K562 (cell line): ENCODE data around the gene PIK3CB. TPM values are rescaled to one million over a fixed set of nuclear protein-coding genes. Genes with fewer than 3 reads are reported as not detected.

ENCODE experiments used
- ARHGAP35 ChIP-seq: fragments of 450-650 bp; IDR thresholded peaks from 2 replicates; pipeline ENCODE4 v1.6.1; 2018; ENCODE audit not compliant: partially characterized antibody
- BCL6 ChIP-seq: fragments of 250-450 bp; sonication (Bioruptor Pico); IDR thresholded peaks from 2 replicates; pipeline ENCODE4 v1.4.0; 2020
- C11orf30 ChIP-seq: fragments of 450-650 bp; IDR thresholded peaks from 2 replicates; pipeline ENCODE4 v1.6.1; 2016; ENCODE audit warnings: low read depth, mild to moderate bottlenecking
- CAMTA2 ChIP-seq: fragments of 250-450 bp; sonication (Bioruptor Pico); conservative IDR thresholded peaks from 2 replicates; pipeline ENCODE4 v1.5.1; 2022
- CBX8 ChIP-seq: fragments of 200-600 bp; sonication (generic); IDR thresholded peaks from 2 replicates; pipeline ENCODE4 v1.6.1; 2012; ENCODE audit warnings: borderline replicate concordance, mixed run types, low read depth, mild to moderate bottlenecking, moderate library complexity, mixed read lengths, low read length, control low read depth, inconsistent platforms; ENCODE audit not compliant: poor library complexity, severe bottlenecking; ENCODE audit errors: extremely low read depth
- E2F5 ChIP-seq: sonication (generic); formaldehyde crosslinking; IDR thresholded peaks from 2 replicates; pipeline ENCODE4 v1.8.0; 2022; ENCODE audit warnings: mild to moderate bottlenecking, missing genetic modification reagents
- ELK1 ChIP-seq: sonication (generic); formaldehyde crosslinking; IDR thresholded peaks from 2 replicates; pipeline ENCODE4 v1.8.1; 2022; ENCODE audit warnings: missing genetic modification reagents
- FOS ChIP-seq: IDR thresholded peaks from 3 replicates; pipeline ENCODE4 v1.6.1; 2011; ENCODE audit not compliant: insufficient read length; ENCODE audit errors: extremely low read depth
- GTF2E2 ChIP-seq: fragments of 200-800 bp; sonication (Bioruptor generic); IDR thresholded peaks from 2 replicates; pipeline ENCODE4 v1.6.1; 2016; ENCODE audit warnings: missing genetic modification characterization, missing compliant biosample characterization
- HNRNPLL ChIP-seq: fragments of 200-400 bp; formaldehyde crosslinking; IDR thresholded peaks from 2 replicates; pipeline ENCODE4 v1.6.1; 2017; ENCODE audit warnings: low read length, low read depth, mild to moderate bottlenecking; ENCODE audit not compliant: poor library complexity, severe bottlenecking
- ID3 ChIP-seq, 2 experiments: fragments of 250-450 bp in 1 of 2; fragments of 450-650 bp in 1 of 2; sonication (Bioruptor Pico) in 1 of 2; IDR thresholded peaks; 2 replicates each; pipeline versions ENCODE4 v1.6.1 to v1.8.0; 2016 to 2021; ENCODE audit warnings: mild to moderate bottlenecking in 2 of 2, moderate library complexity in 2 of 2, missing compliant biosample characterization in 1 of 2, missing genetic modification characterization in 1 of 2
- KLF13 ChIP-seq: fragments of 450-650 bp; IDR thresholded peaks from 2 replicates; pipeline ENCODE4 v1.6.1; 2016; ENCODE audit warnings: missing genetic modification characterization, low read depth, mild to moderate bottlenecking, missing compliant biosample characterization, moderate library complexity, borderline replicate concordance
- MEF2A ChIP-seq: IDR thresholded peaks from 2 replicates; pipeline ENCODE4 v1.6.1; 2011; ENCODE audit warnings: low read depth, mild to moderate bottlenecking, low read length, moderate library complexity; ENCODE audit not compliant: control insufficient read depth
- NBN ChIP-seq: fragments of 450-650 bp; IDR thresholded peaks from 2 replicates; pipeline ENCODE4 v1.6.1; 2016; ENCODE audit warnings: low read depth, mild to moderate bottlenecking
- NCOA2 ChIP-seq, 2 experiments: fragments of 450-650 bp; IDR thresholded peaks; 2 replicates each; pipeline ENCODE4 v1.6.1; 2018; ENCODE audit warnings: mild to moderate bottlenecking in 2 of 2, moderate library complexity in 1 of 2; ENCODE audit not compliant: partially characterized antibody in 2 of 2
- NR1H2 ChIP-seq: sonication (generic); formaldehyde crosslinking; IDR thresholded peaks from 2 replicates; pipeline ENCODE4 v1.4.0; 2020; ENCODE audit warnings: mild to moderate bottlenecking, missing genetic modification reagents
- PCBP1 ChIP-seq: fragments of 200-400 bp; formaldehyde crosslinking; IDR thresholded peaks from 2 replicates; pipeline ENCODE4 v1.6.1; 2018; ENCODE audit warnings: mild to moderate bottlenecking, low read depth, low read length; ENCODE audit not compliant: poor library complexity, severe bottlenecking
- POLR2A ChIP-seq: fragments of 450-650 bp; conservative IDR thresholded peaks from 2 replicates; pipeline ENCODE4 v1.6.1; 2016
- POLR3A ChIP-seq: IDR thresholded peaks from 2 replicates; pipeline ENCODE4 v1.6.1; 2011; ENCODE audit warnings: borderline replicate concordance, mild to moderate bottlenecking, moderate library complexity; ENCODE audit not compliant: insufficient read length, insufficient read depth; ENCODE audit errors: extremely low read depth
- PRPF4 ChIP-seq: fragments of 200-400 bp; formaldehyde crosslinking; IDR thresholded peaks from one replicate; pipeline ENCODE4 v1.6.1; 2017; ENCODE audit warnings: low read length, low read depth, mild to moderate bottlenecking; ENCODE audit not compliant: insufficient read depth, poor library complexity, severe bottlenecking
- RBFOX2 ChIP-seq: fragments of 200-400 bp; formaldehyde crosslinking; IDR thresholded peaks from 2 replicates; pipeline ENCODE4 v1.6.1; 2017; ENCODE audit warnings: low read depth, mild to moderate bottlenecking, low read length, moderate library complexity
- RFX7 ChIP-seq: fragments of 250-450 bp; sonication (Bioruptor Pico); IDR thresholded peaks from 2 replicates; pipeline ENCODE4 v1.5.1; 2021; ENCODE audit warnings: mild to moderate bottlenecking
- TRIM24 ChIP-seq, 2 experiments: fragments of 450-650 bp; IDR thresholded peaks; 2 replicates each; pipeline ENCODE4 v1.6.1; 2016
- ZFP30 ChIP-seq: fragments of 250-450 bp; sonication (Bioruptor Pico); IDR thresholded peaks from 2 replicates; pipeline ENCODE4 v1.8.0; 2022; ENCODE audit warnings: moderate library complexity, mild to moderate bottlenecking, inconsistent platforms, borderline replicate concordance
- ZNF121 ChIP-seq: sonication (generic); formaldehyde crosslinking; conservative IDR thresholded peaks from 2 replicates; pipeline ENCODE4 v1.8.0; 2022; ENCODE audit warnings: missing genetic modification reagents
- ZNF311 ChIP-seq: fragments of 250-450 bp; sonication (Bioruptor Pico); IDR thresholded peaks from 2 replicates; pipeline ENCODE4 v1.4.0; 2020; ENCODE audit warnings: mild to moderate bottlenecking, moderate library complexity
- ZNF511 ChIP-seq: sonication (generic); formaldehyde crosslinking; IDR thresholded peaks from 2 replicates; pipeline ENCODE4 v1.8.0; 2022; ENCODE audit warnings: mild to moderate bottlenecking, missing genetic modification reagents
- ZNF79 ChIP-seq: fragments of 250-450 bp; sonication (Bioruptor Pico); IDR thresholded peaks from 2 replicates; pipeline ENCODE4 v1.4.0; 2020; ENCODE audit warnings: low read depth, mild to moderate bottlenecking, moderate library complexity
- polyA plus RNA-seq, 8 experiments: library from polyadenylated mRNA; depleted of rRNA in 4 of 8; stranded (reverse) in 5 of 8; unstranded in 3 of 8; fragments of >200 nt; fragmentation: Nextera tagmentation in 2 of 8; fragmentation: Illumina TruSeq in 1 of 8; extraction: Ambion mirVana in 2 of 8; extraction: Trizol in 1 of 8; gene quantifications; 2 replicates each; pipeline versions ENCODE4 v1.2.1 to v1.2.3, GENCODE V29; 2011 to 2014; ENCODE audit warnings: inconsistent platforms in 1 of 8, missing spikeins in 1 of 8
- total RNA-seq, 7 experiments: library from RNA; depleted of rRNA in 6 of 7; stranded (reverse); fragments of >200 nt in 6 of 7; fragmentation: Illumina TruSeq in 2 of 7; extraction: Trizol in 2 of 7; gene quantifications; 2 replicates each; pipeline versions ENCODE4 v1.2.1 to v1.2.3, GENCODE V29; 2011 to 2021; ENCODE audit warnings: low replicate concordance in 1 of 7

Gene PIK3CB
- total and polyA plus RNA-seq, 9 of the 15 experiments (the other 6 are each of a cell fraction or from before 2014, with no cell fraction given) = 15.3 to 62.6 (median 28.3) TPM

GRCh38 chr3:138768125-138768524 lies 66.6 kb downstream of the PIK3CB start (continued):
- TF ChIP-seq ZFP30 (CRISPR knock-in tag) = no peak
- TF ChIP-seq PCBP1 = no peak
- no peak for TF ChIP-seq BCL6 (CRISPR knock-in tag)
- no peak for TF ChIP-seq CAMTA2 (CRISPR knock-in tag)
- no peak for TF ChIP-seq C11orf30
- no peak for TF ChIP-seq ZNF511 (CRISPR knock-in tag)
- no peak for TF ChIP-seq RBFOX2
- TF ChIP-seq NBN = peak; percentile 76; the same call in 1 of the 2 replicates
- peak; percentile 50; the same call in 1 of the 2 replicates for TF ChIP-seq E2F5 (CRISPR knock-in tag)
- TF ChIP-seq ID3 (CRISPR knock-in tag; IDR thresholded peaks at IDR 0.05) = no peak
- 0 out of 2 replicates have a peak, but pooled peaks have one; percentile 19 for TF ChIP-seq ID3 (tag; IDR thresholded peaks at IDR 0.05)
- TF ChIP-seq NR1H2 (CRISPR knock-in tag) = no peak
- no peak for TF ChIP-seq FOS
- peak; percentile 84 to 96 for TF ChIP-seq TRIM24 (IDR thresholded peaks at IDR 0.05)
- TF ChIP-seq CBX8 = no peak
- no peak for TF ChIP-seq POLR2A
- no peak for TF ChIP-seq ELK1 (CRISPR knock-in tag)
- TF ChIP-seq POLR3A = no peak
- TF ChIP-seq ZNF121 = no peak; the same call in 1 of the 2 replicates
- TF ChIP-seq GTF2E2 (tag) = no peak
- TF ChIP-seq PRPF4 = no peak
- no peak for TF ChIP-seq ZNF311 (CRISPR knock-in tag)
- no peak for TF ChIP-seq ZNF79
- TF ChIP-seq NCOA2 (IDR thresholded peaks at IDR 0.05; ENCODE audit: partially characterized antibody in 2 of 2) = no peak
- no peak for TF ChIP-seq KLF13 (tag)
- no peak for TF ChIP-seq RFX7 (CRISPR knock-in tag)
- TF ChIP-seq MEF2A = no peak
- TF ChIP-seq HNRNPLL = no peak
- no peak for TF ChIP-seq ARHGAP35
